KMS-11 (cell line): ENCODE measurements around the gene METTL26.

Source experiments
- H2AFZ ChIP-seq: fragments of 200-600 bp; sonication (generic); 2 replicates; pipeline ENCODE4 v1.6.1; 2016; ENCODE audit warnings: antibody characterized with exemption, mixed run types, low read depth
- H3K27ac ChIP-seq: fragments of 200-600 bp; sonication (generic); 2 replicates; pipeline ENCODE4 v1.6.1; 2016; ENCODE audit warnings: mild to moderate bottlenecking, mixed run types
- H3K27me3 ChIP-seq: fragments of 200-600 bp; sonication (generic); 2 replicates; pipeline ENCODE4 v1.6.1; 2017; ENCODE audit warnings: mild to moderate bottlenecking, low read depth, mixed run types, moderate library complexity; ENCODE audit not compliant: insufficient read depth
- H3K36me3 ChIP-seq: fragments of 200-600 bp; sonication (generic); 2 replicates; pipeline ENCODE4 v1.6.1; 2017; ENCODE audit warnings: mild to moderate bottlenecking, mixed run types; ENCODE audit not compliant: insufficient read depth
- H3K4me1 ChIP-seq: fragments of 200-600 bp; sonication (generic); 2 replicates; pipeline ENCODE4 v1.6.1; 2016; ENCODE audit warnings: mild to moderate bottlenecking, low read depth, mixed run types; ENCODE audit not compliant: poor library complexity, severe bottlenecking
- H3K4me2 ChIP-seq: fragments of 200-600 bp; sonication (generic); 2 replicates; pipeline ENCODE4 v1.7.0; 2016; ENCODE audit warnings: mild to moderate bottlenecking, mixed run types
- H3K4me3 ChIP-seq: fragments of 200-600 bp; sonication (generic); IDR thresholded peaks from 2 replicates; pipeline ENCODE4 v1.6.1; 2017; ENCODE audit warnings: low read depth, low read length, mixed read lengths; ENCODE audit not compliant: insufficient read depth
- H3K79me2 ChIP-seq: fragments of 200-600 bp; sonication (generic); 2 replicates; pipeline ENCODE4 v1.6.1; 2016; ENCODE audit warnings: low read depth, mixed run types; ENCODE audit not compliant: insufficient read depth
- H3K9ac ChIP-seq: fragments of 200-600 bp; sonication (generic); 2 replicates; pipeline ENCODE4 v1.6.1; 2016; ENCODE audit warnings: mild to moderate bottlenecking, mixed run types
- H4K20me1 ChIP-seq: fragments of 200-600 bp; sonication (generic); 2 replicates; pipeline ENCODE4 v1.6.1; 2016; ENCODE audit warnings: mild to moderate bottlenecking, mixed run types; ENCODE audit not compliant: insufficient read depth
- TF ChIP-seq, protein P1 (sequence below): fragments of 200-600 bp; sonication (generic); conservative IDR thresholded peaks from 2 replicates; pipeline ENCODE4 v1.6.1; 2017; ENCODE audit warnings: low read depth, mild to moderate bottlenecking, antibody characterized with exemption, low read length, moderate library complexity, mixed read lengths

The METTL26 gene

DNA sequence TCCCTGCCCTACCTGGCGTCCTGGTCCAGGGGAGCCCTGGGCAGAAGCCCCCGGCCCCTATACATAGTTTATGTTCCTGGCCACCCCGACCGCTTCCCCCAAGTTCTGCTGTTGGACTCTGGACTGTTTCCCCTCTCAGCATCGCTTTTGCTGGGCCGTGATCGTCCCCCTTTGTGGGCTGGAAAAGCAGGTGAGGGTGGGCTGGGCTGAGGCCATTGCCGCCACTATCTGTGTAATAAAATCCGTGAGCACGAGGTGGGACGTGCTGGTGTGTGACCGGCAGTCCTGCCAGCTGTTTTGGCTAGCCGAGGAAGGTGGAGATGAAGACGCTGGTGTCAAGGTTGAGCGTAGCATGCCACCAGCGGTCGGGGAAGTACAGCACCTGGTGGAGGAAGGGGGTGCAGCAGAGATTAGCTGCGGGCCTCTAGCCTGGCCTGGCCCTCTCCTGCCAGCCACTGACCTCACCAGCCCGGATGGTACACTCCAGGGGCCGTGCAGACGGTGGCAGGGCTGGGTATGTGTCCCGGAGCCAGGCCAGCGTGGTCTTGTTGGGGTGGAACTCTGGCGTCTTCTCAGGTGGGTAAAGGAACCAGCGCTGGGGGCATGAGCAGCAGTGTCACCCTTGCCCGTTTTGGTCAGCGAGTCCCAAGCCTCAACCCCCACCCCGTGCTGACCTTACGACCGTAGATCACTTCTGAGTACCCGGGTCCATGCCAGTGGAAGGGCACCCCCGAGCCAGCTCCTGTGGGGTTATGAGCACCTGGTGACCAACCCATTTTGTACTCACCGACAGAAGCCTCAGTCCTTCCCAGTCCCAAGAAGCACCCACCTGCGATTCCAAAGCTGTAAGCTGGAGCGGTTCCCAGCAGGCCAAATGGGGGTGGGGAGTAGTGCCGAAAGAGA lies 46.6 kb upstream of the METTL26 start:
- Histone ChIP-seq H3K36me3 (no peaks in the 10 kb centered on the region; the same call in 1 of the 2 replicates), H3K4me1 (no peaks in the 10 kb centered on the region), H3K79me2 (peaks cover 18% of the 10 kb centered on the region), H2AFZ (no peak overlapping the region), H4K20me1 (no peaks in the 10 kb centered on the region), H3K9ac (no peak overlapping the region), H3K27me3 (no peaks in the 10 kb centered on the region), H3K27ac (no peak overlapping the region), H3K4me2 (no peak overlapping the region), H3K4me3 (no peak overlapping the region)
- TF ChIP-seq, protein P1, sequence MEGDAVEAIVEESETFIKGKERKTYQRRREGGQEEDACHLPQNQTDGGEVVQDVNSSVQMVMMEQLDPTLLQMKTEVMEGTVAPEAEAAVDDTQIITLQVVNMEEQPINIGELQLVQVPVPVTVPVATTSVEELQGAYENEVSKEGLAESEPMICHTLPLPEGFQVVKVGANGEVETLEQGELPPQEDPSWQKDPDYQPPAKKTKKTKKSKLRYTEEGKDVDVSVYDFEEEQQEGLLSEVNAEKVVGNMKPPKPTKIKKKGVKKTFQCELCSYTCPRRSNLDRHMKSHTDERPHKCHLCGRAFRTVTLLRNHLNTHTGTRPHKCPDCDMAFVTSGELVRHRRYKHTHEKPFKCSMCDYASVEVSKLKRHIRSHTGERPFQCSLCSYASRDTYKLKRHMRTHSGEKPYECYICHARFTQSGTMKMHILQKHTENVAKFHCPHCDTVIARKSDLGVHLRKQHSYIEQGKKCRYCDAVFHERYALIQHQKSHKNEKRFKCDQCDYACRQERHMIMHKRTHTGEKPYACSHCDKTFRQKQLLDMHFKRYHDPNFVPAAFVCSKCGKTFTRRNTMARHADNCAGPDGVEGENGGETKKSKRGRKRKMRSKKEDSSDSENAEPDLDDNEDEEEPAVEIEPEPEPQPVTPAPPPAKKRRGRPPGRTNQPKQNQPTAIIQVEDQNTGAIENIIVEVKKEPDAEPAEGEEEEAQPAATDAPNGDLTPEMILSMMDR = no peak

DNA sequence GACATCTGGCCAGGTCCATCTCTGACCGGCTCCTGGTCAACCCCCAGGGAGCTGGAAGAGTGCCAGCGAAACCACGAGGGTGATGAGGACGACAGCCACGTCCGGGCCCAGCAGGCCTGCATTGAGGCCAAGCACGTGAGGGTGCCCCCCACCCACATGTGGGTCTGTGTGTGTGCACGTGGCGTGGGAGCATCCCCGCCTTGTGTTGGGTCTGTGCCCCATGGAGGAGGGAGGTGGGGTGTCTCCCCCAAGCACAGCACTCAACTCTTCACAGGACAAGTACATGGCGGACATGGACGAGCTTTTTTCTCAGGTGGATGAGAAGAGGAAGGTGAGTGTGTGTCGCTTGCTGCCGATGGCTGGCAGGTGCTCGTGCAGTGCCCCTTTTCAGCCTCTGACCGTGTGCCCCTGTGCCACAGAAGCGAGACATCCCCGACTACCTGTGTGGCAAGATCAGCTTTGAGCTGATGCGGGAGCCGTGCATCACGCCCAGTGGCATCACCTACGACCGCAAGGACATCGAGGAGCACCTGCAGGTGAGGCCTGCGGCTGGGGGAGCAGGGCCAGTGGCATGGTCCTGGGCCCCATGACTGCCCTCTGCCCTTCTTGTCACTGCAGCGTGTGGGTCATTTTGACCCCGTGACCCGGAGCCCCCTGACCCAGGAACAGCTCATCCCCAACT lies 45.8 kb upstream of the METTL26 start:
- Histone ChIP-seq H3K79me2 (peaks cover 18% of the 10 kb centered on the region), H3K27ac (no peak overlapping the region), H3K27me3 (no peaks in the 10 kb centered on the region), H3K36me3 (no peaks in the 10 kb centered on the region; the same call in 1 of the 2 replicates), H3K9ac (no peak overlapping the region), H3K4me2 (peak overlapping the region; percentile 91), H3K4me1 (no peaks in the 10 kb centered on the region), H4K20me1 (no peaks in the 10 kb centered on the region), H2AFZ (no peak overlapping the region), H3K4me3 (no peak overlapping the region)
- TF ChIP-seq, protein P1 = no peak

DNA sequence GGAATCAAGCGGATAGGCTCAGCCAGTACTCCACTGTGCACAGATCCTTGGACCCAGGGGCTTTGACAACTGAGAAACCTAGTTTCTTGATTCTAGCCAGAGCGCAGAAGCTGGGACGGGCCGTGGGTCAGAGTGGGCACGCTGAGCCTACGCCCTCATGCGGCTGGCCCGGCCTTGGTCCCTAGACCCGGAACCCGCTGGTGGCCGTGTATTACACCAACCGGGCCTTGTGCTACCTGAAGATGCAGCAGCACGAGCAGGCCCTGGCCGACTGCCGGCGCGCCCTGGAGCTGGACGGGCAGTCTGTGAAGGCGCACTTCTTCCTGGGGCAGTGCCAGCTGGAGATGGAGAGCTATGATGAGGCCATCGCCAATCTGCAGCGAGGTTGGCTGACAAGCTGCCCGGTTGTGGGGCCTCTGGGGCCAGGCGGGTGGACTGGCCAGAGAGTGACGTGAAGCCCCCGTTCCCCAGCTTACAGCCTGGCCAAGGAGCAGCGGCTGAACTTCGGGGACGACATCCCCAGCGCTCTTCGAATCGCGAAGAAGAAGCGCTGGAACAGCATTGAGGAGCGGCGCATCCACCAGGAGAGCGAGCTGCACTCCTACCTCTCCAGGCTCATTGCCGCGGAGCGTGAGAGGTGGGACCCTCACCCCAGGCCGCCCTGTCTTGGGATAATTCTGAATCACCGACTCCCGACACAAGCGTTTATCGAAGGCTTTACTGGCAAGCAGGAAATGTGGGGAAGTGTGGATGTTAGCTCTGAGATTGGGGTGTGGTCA lies 45.1 kb upstream of the METTL26 start:
- peak overlapping the region; percentile 44; the same call in 1 of the 2 replicates for H3K27ac ChIP-seq
- no peaks in the 10 kb centered on the region for H3K27me3 ChIP-seq
- no peaks in the 10 kb centered on the region for H4K20me1 ChIP-seq
- TF ChIP-seq, protein P1 = no peak
- no peak overlapping the region for H3K4me3 ChIP-seq
- no peaks in the 10 kb centered on the region; the same call in 1 of the 2 replicates for H3K36me3 ChIP-seq
- H3K4me2 ChIP-seq = peak overlapping the region; percentile 91
- H3K9ac ChIP-seq = peak overlapping the region; percentile 55; the same call in 1 of the 2 replicates
- H3K79me2 ChIP-seq = peaks cover 18% of the 10 kb centered on the region
- H2AFZ ChIP-seq = peak overlapping the region; percentile 69; the same call in 1 of the 2 replicates
- no peaks in the 10 kb centered on the region for H3K4me1 ChIP-seq

DNA sequence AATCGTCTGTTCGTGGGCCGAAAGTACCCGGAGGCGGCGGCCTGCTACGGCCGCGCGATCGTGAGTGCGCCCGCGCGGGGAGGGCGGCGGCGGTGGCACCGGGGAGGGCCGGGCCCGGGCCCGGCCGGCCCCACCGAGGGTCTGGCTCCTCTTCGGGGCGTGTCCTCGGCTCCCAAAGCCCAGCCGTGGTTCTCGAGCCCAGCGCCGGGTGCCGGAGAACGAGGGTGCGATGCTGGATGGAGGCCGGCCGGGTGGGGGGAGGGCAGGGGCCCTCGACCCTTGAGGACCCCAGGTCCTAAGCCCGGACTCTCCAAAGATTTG lies 44.5 kb upstream of the METTL26 start:
- TF ChIP-seq, protein P1 = no peak
- no peaks in the 10 kb centered on the region for H3K27me3 ChIP-seq
- no peaks in the 10 kb centered on the region for H4K20me1 ChIP-seq
- peak overlapping the region; percentile 69 for H2AFZ ChIP-seq
- H3K27ac ChIP-seq = peak overlapping the region; percentile 44; the same call in 1 of the 2 replicates
- H3K36me3 ChIP-seq = no peaks in the 10 kb centered on the region; the same call in 1 of the 2 replicates
- H3K9ac ChIP-seq = peak overlapping the region; percentile 55; the same call in 1 of the 2 replicates
- H3K79me2 ChIP-seq = peaks cover 18% of the 10 kb centered on the region
- no peaks in the 10 kb centered on the region for H3K4me1 ChIP-seq
- H3K4me2 ChIP-seq = peak overlapping the region; percentile 91
- no peak overlapping the region for H3K4me3 ChIP-seq
